Transverse colon (tissue), 4 donors: ENCODE data around the gene PHF12. TPM values are rescaled to one million over a fixed set of nuclear protein-coding genes. Genes with fewer than 3 reads are reported as not detected.

Experiments
- DNase-seq: peaks from one replicate; pipeline ENCODE4 v3.0.0-alpha.2; 2019
- H3K27ac ChIP-seq, 4 donors: fragments of 200-600 bp; sonication (generic); 2 replicates each; pipeline ENCODE4 v1.5.1; 2016 to 2018; ENCODE audit warnings: inconsistent platforms in 4 of 4
- H3K27me3 ChIP-seq: fragments of 200-600 bp; sonication (generic); 2 replicates; pipeline ENCODE4 v1.5.1; 2017; ENCODE audit warnings: inconsistent platforms
- H3K36me3 ChIP-seq, 4 donors: fragments of 200-600 bp; sonication (generic); 2 replicates each; pipeline ENCODE4 v1.5.1; 2017 to 2019; ENCODE audit warnings: inconsistent platforms in 4 of 4
- H3K4me1 ChIP-seq, 4 donors: fragments of 200-600 bp; sonication (generic); 2 replicates each; pipeline ENCODE4 v1.5.1; 2017 to 2020; ENCODE audit warnings: inconsistent platforms in 4 of 4
- H3K4me3 ChIP-seq, 4 donors: fragments of 200-600 bp; sonication (generic); 1 replicate in 1 of 4; 2 replicates in 3 of 4; pipeline versions ENCODE4 v1.5.1 to v1.6.1; 2017 to 2019; ENCODE audit warnings: inconsistent platforms in 4 of 4
- H3K9me3 ChIP-seq, 2 donors: fragments of 200-600 bp; sonication (generic); 2 replicates each; pipeline ENCODE4 v1.5.1; 2017 to 2019; ENCODE audit warnings: inconsistent platforms in 2 of 2
- EP300 ChIP-seq: sonication (generic); formaldehyde crosslinking; IDR thresholded peaks from one replicate; pipeline ENCODE4 v1.6.1; 2017; ENCODE audit warnings: antibody characterized with exemption, low read depth
- POLR2A ChIP-seq: fragments of 450-650 bp; IDR thresholded peaks from one replicate; pipeline ENCODE4 v1.6.1; 2016; ENCODE audit warnings: antibody characterized with exemption, mild to moderate bottlenecking, moderate library complexity
- POLR2AphosphoS5 ChIP-seq, 3 donors: sonication (generic); formaldehyde crosslinking; IDR thresholded peaks; one replicate each; pipeline ENCODE4 v1.6.1; 2016; ENCODE audit warnings: antibody characterized with exemption in 3 of 3
- WGBS, 2 donors: methylation state at CpG; one replicate each; pipeline ENCODE4 v1.1.5; 2018; ENCODE audit warnings: low coverage in 1 of 2; 5-methylcytosine and 5-hydroxymethylcytosine counted together
- in situ Hi-C, 4 donors: fragments of 200-750 bp; cut with MboI; loops; one replicate each; pipeline versions ENCODE4 v1.15.0 to v1.15.1; 2017; ENCODE audit warnings: low sequenced_read_pairs in 3 of 4, low pct_ligation_motif_present in 1 of 4, low pct_unique_long_range_greater_than_20kb in 1 of 4
- intact Hi-C: fragments of 100-400 bp; cut with DNase I; formaldehyde crosslinking; loops from one replicate; pipeline ENCODE4 v1.15.1; 2023; ENCODE audit warnings: low total_unique reads
- total RNA-seq, 4 donors: library from RNA; depleted of rRNA; stranded (reverse); fragments of >200 nt; gene quantifications; one replicate each; pipeline ENCODE4 v1.1.0, GENCODE V29; 2016
- TF ChIP-seq, protein P1 (sequence below), 5 experiments: fragments of 200-600 bp in 3 of 5; fragments of 450-650 bp in 2 of 5; sonication (generic) in 3 of 5; IDR thresholded peaks; 1 replicate in 2 of 5; 2 replicates in 3 of 5; pipeline ENCODE4 v1.5.1; 2016 to 2017; ENCODE audit warnings: antibody characterized with exemption in 5 of 5, inconsistent platforms in 3 of 5, mild to moderate bottlenecking in 2 of 5, moderate library complexity in 1 of 5

The PHF12 gene
- total RNA-seq, 4 donors from 2014 or later, result 43.5 to 134 (median 60.5) TPM

DNA sequence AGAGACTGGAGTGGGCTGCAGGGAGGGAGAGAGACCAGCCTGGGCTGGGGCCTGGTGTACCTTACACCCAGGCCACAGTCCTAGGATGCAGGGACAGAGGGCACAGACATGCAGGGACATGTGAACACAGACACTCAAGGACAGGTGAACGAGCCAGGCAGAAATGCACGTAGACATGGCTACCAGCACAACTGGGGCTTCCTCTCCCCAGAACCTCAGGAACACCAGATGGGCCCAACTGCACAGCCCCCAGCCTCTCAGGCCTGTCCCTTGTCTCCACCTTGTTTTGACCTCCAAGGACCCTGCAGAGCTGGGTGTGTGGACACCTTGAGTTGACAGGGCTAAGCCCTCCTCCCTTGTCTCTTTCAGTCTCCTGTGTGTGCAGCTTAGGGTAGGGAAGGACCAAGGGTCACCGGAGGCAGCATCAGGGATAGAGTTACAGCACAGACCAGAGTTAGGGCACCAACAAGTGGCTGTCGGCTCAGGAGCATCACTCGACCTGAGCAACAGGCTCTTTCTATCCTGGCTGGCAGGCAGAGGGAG is 45.3 kb upstream of the PHF12 start:
- Histone ChIP-seq H3K27ac (no peak overlapping the region), H3K36me3 (no peaks in the 10 kb centered on the region), H3K27me3 (no peaks in the 10 kb centered on the region), H3K9me3 (no peaks in the 10 kb centered on the region), H3K4me3 (no peak overlapping the region), H3K4me1 (peaks cover 0 to 3% (median 0%) of the 10 kb centered on the region in 4 donors)
- in situ Hi-C loops (no loop called here), intact Hi-C loops (no loop called here)
- DNase-seq, result no peak
- TF ChIP-seq POLR2AphosphoS5 (IDR thresholded peaks at IDR 0.05), result no peak
- TF ChIP-seq POLR2A, result no peak
- TF ChIP-seq, protein P1, sequence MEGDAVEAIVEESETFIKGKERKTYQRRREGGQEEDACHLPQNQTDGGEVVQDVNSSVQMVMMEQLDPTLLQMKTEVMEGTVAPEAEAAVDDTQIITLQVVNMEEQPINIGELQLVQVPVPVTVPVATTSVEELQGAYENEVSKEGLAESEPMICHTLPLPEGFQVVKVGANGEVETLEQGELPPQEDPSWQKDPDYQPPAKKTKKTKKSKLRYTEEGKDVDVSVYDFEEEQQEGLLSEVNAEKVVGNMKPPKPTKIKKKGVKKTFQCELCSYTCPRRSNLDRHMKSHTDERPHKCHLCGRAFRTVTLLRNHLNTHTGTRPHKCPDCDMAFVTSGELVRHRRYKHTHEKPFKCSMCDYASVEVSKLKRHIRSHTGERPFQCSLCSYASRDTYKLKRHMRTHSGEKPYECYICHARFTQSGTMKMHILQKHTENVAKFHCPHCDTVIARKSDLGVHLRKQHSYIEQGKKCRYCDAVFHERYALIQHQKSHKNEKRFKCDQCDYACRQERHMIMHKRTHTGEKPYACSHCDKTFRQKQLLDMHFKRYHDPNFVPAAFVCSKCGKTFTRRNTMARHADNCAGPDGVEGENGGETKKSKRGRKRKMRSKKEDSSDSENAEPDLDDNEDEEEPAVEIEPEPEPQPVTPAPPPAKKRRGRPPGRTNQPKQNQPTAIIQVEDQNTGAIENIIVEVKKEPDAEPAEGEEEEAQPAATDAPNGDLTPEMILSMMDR (IDR thresholded peaks at IDR 0.05), result no peak
- TF ChIP-seq EP300, result no peak
- 56% methylated on average over 5 of the region's 5 CpGs; no CpG with 5 or more reads in 1 of the 2 donors for WGBS, 2 donors

DNA sequence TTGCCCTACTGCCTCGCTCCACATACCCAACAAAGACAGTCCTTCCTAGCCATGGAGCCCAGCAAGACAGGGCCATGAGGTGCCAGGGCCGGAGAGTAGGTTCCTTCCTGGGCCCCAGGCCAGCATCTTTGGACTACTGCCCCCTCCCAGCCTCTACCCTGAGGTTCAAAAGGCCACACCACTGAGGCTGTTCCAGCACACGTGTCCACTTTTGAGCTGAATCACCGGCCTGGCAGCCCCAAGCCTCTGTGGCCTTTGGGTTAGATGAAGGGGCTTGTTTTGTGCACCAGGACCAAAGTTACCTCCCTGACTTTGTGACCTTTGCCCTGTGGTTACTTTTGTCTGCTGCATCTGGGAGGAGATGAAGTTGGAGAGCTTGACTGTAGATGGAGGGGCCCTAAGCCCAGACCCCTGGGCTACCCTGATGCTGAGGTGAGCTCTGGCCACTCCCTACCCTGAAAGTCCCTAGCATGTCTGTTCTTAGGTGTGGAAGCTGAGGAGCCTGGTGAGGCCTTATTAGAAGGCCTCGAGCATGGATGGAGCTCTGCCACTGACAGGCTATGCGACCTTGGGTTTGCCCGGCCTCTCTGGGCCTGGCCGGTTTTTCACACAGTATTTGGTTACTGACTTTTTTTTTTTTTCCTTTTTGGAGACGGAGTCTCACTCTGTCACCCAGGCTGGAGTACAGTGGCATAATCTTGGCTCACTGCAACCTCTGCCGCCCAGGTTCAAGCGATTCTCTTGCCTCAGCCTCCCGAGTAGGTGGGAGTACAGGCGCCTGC is 42.5 kb upstream of the PHF12 start:
- TF ChIP-seq POLR2AphosphoS5 (IDR thresholded peaks at IDR 0.05), result no peak
- TF ChIP-seq EP300, result no peak
- TF ChIP-seq POLR2A, result no peak
- TF ChIP-seq, protein P1 (IDR thresholded peaks at IDR 0.05), result no peak
- in situ Hi-C loops, result no loop called here
- Histone ChIP-seq H3K27ac (no peak overlapping the region), H3K36me3 (no peaks in the 10 kb centered on the region), H3K4me3 (no peak overlapping the region), H3K27me3 (no peaks in the 10 kb centered on the region), H3K4me1 (peaks cover 0 to 3% (median 0%) of the 10 kb centered on the region in 4 donors), H3K9me3 (no peaks in the 10 kb centered on the region)
- intact Hi-C loops, result no loop called here
- no peak for DNase-seq
- 85 to 100% methylated on average over 4 to 13 of the region's 13 CpGs for WGBS, 2 donors

DNA sequence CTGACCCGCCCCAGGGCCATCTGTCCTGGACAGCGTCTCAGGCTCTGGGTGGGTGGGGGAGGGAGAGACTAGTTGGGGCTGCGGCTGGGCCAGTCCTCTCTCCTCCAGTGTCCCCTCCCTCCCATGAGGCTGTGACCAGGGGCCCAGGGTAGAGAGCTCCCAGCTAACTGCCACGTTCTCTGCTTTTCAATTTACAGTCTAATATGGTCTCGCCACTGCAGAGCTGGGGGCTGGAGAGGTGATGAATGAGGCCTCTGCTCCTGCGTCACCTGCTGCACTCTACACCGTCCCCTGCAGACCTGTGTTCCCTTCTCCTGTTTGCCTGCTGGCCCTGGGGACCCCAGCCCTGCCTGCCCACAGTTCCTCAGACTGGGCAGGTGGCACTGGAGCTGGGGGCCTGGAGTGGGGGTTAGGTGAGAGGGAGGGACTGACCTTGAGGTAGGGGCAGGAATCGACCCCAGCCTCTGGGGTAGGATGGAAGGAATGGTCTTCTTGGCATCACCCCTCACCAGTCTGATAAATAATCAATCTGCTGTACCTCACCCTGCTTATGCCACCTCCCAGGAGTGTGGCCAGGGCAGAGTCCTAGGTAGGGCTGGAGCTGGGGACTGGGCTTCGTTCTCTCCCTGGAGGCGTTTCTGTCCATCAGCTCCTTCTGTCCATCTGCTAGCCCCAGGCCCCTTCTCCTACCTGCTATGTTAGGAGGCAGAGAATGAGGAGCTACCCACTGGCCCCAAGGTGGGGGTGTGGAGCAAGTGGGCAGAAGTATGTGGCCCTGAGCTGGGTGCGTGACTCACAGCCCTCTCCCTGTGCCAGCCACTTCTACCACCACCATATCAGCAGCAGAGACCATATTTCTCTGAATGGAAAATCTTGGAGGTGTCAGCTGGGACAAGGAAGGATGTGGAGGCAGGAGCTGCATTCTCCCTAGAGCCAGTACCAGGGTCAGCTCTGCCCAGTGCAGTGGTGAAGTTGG is 41.6 kb upstream of the PHF12 start:
- Histone ChIP-seq H3K4me1 (peaks cover 0 to 3% (median 0%) of the 10 kb centered on the region in 4 donors), H3K9me3 (no peaks in the 10 kb centered on the region), H3K27me3 (no peaks in the 10 kb centered on the region), H3K4me3 (no peak overlapping the region), H3K36me3 (no peaks in the 10 kb centered on the region), H3K27ac (no peak overlapping the region)
- DNase-seq, result no peak
- in situ Hi-C loops, result no loop called here
- intact Hi-C loops, result no loop called here
- no peak for TF ChIP-seq POLR2A
- no peak for TF ChIP-seq EP300
- TF ChIP-seq, protein P1 (IDR thresholded peaks at IDR 0.05), result no peak
- no peak for TF ChIP-seq POLR2AphosphoS5 (IDR thresholded peaks at IDR 0.05)
- WGBS, 2 donors, result 58 to 67% methylated on average over 3 to 10 of the region's 11 CpGs

DNA sequence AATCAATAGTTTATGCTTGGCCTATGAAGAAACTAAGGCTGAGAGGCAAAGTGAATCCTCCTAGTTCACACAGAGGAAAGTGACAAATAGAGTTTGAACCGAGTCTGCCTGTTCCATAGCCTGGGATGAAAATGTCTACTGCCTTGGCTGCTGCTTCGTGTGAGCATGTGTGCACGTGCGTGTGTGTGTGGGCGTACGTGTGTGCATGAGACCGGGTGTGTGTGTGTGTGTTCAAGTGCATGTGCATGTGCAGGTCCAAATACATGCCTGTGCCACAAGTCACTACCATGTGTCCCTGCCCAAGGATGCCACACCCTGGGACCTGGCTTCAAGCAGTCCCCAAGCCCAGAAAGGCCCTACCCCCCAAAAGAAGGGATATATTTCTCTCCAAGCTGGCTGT is 40.9 kb upstream of the PHF12 start:
- TF ChIP-seq POLR2AphosphoS5 (IDR thresholded peaks at IDR 0.05), result no peak
- TF ChIP-seq, protein P1 (IDR thresholded peaks at IDR 0.05), result no peak
- no peak for TF ChIP-seq POLR2A
- no peak for TF ChIP-seq EP300
- no peaks in the 10 kb centered on the region for H3K27me3 ChIP-seq
- H3K27ac ChIP-seq, result no peak overlapping the region
- intact Hi-C loops (no loop called here), in situ Hi-C loops (no loop called here)
- WGBS, 2 donors, result 67% methylated on average over 7 of the region's 7 CpGs; no CpG with 5 or more reads in 1 of the 2 donors
- peaks cover 0 to 3% (median 0%) of the 10 kb centered on the region in 4 donors for H3K4me1 ChIP-seq
- no peaks in the 10 kb centered on the region for H3K36me3 ChIP-seq
- H3K4me3 ChIP-seq, result no peak overlapping the region
- H3K9me3 ChIP-seq, result no peaks in the 10 kb centered on the region
- DNase-seq, result no peak
